PC-9 (cell line): Measurements from ENCODE around the gene USP24.

Experiments used
- EZH2 ChIP-seq: fragments of 200-600 bp; sonication (generic); IDR thresholded peaks from 2 replicates; pipeline ENCODE4 v1.8.0; 2017; ENCODE audit warnings: antibody characterized with exemption, low read depth
- TF ChIP-seq, protein P1 (sequence below): fragments of 200-600 bp; sonication (generic); conservative IDR thresholded peaks from 2 replicates; pipeline ENCODE4 v1.6.1; 2017; ENCODE audit warnings: mixed run types, antibody characterized with exemption, mild to moderate bottlenecking, moderate library complexity

GRCh38 chr1:55262822-55263221 is 47.7 kb upstream of the USP24 start:
- TF ChIP-seq, protein P1, sequence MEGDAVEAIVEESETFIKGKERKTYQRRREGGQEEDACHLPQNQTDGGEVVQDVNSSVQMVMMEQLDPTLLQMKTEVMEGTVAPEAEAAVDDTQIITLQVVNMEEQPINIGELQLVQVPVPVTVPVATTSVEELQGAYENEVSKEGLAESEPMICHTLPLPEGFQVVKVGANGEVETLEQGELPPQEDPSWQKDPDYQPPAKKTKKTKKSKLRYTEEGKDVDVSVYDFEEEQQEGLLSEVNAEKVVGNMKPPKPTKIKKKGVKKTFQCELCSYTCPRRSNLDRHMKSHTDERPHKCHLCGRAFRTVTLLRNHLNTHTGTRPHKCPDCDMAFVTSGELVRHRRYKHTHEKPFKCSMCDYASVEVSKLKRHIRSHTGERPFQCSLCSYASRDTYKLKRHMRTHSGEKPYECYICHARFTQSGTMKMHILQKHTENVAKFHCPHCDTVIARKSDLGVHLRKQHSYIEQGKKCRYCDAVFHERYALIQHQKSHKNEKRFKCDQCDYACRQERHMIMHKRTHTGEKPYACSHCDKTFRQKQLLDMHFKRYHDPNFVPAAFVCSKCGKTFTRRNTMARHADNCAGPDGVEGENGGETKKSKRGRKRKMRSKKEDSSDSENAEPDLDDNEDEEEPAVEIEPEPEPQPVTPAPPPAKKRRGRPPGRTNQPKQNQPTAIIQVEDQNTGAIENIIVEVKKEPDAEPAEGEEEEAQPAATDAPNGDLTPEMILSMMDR: no peak
- no peak for TF ChIP-seq EZH2
